H9 (cell line): ENCODE data around the gene ONECUT1. TPM values are rescaled to one million over a fixed set of nuclear protein-coding genes. Genes with fewer than 3 reads are reported as not detected.

ENCODE experiments used
- DNase-seq: peaks from one replicate; pipeline ENCODE4 v3.0.0-alpha.2; 2017
- H2AFZ ChIP-seq: one replicate; pipeline ENCODE4 v1.6.1; 2013; ENCODE audit warnings: mild to moderate bottlenecking, low read length, control low read depth, moderate library complexity
- H2AK5ac ChIP-seq: 2 replicates; pipeline ENCODE4 v1.6.1; 2013; ENCODE audit warnings: low read length, control low read depth, mixed read lengths; ENCODE audit not compliant: insufficient read length
- H2BK120ac ChIP-seq: one replicate; pipeline ENCODE4 v1.6.1; 2013; ENCODE audit warnings: low read depth, mild to moderate bottlenecking, low read length, control low read depth, inconsistent platforms; ENCODE audit not compliant: poor library complexity, severe bottlenecking
- H2BK12ac ChIP-seq: 2 replicates; pipeline ENCODE4 v1.6.1; 2013; ENCODE audit warnings: low read length, control low read depth, mixed read lengths, low read depth; ENCODE audit not compliant: insufficient read length
- H2BK15ac ChIP-seq: 2 replicates; pipeline ENCODE4 v1.6.1; 2013; ENCODE audit warnings: low read depth, low read length, control low read depth
- H2BK20ac ChIP-seq: one replicate; pipeline ENCODE4 v1.6.1; 2013; ENCODE audit warnings: low read depth, mild to moderate bottlenecking, low read length, control low read depth, inconsistent platforms; ENCODE audit not compliant: poor library complexity, severe bottlenecking
- H2BK5ac ChIP-seq: 2 replicates; pipeline ENCODE4 v1.6.1; 2013; ENCODE audit warnings: low read length, control low read depth, mixed read lengths; ENCODE audit not compliant: insufficient read length
- H3K14ac ChIP-seq: 2 replicates; pipeline ENCODE4 v1.6.1; 2013; ENCODE audit warnings: low read length, control low read depth; ENCODE audit not compliant: insufficient read depth
- H3K18ac ChIP-seq: 2 replicates; pipeline ENCODE4 v1.6.1; 2013; ENCODE audit warnings: low read depth, mild to moderate bottlenecking, mixed read lengths, low read length, control low read depth; ENCODE audit not compliant: insufficient read length
- H3K23ac ChIP-seq: 2 replicates; pipeline ENCODE4 v1.6.1; 2013; ENCODE audit warnings: low read length, control low read depth, mixed read lengths, low read depth; ENCODE audit not compliant: insufficient read length
- H3K23me2 ChIP-seq: 2 replicates; pipeline ENCODE4 v1.6.1; 2013; ENCODE audit warnings: low read depth, mild to moderate bottlenecking, mixed read lengths, low read length, control low read depth; ENCODE audit not compliant: insufficient read length, poor library complexity, severe bottlenecking
- H3K27ac ChIP-seq: 2 replicates; pipeline ENCODE4 v1.5.1; 2013; ENCODE audit warnings: low read length, control low read depth, mixed read lengths, low read depth; ENCODE audit not compliant: insufficient read length
- H3K27me3 ChIP-seq: 2 replicates; pipeline ENCODE4 v1.6.1; 2013; ENCODE audit warnings: low read length, control low read depth, inconsistent platforms; ENCODE audit not compliant: insufficient read depth
- H3K4ac ChIP-seq: 2 replicates; pipeline ENCODE4 v1.6.1; 2013; ENCODE audit warnings: low read depth, mild to moderate bottlenecking, control low read depth, inconsistent platforms, low read length, moderate library complexity
- H3K4me1 ChIP-seq: 2 replicates; pipeline ENCODE4 v1.6.1; 2013; ENCODE audit warnings: low read length, control low read depth, inconsistent platforms; ENCODE audit not compliant: insufficient read depth
- H3K4me2 ChIP-seq: 2 replicates; pipeline ENCODE4 v1.6.1; 2013; ENCODE audit warnings: low read length, control low read depth, mixed read lengths; ENCODE audit not compliant: insufficient read length, insufficient read depth
- H3K56ac ChIP-seq: 2 replicates; pipeline ENCODE4 v1.6.1; 2013; ENCODE audit warnings: low read depth, mild to moderate bottlenecking, mixed read lengths, low read length, control low read depth; ENCODE audit not compliant: insufficient read length
- H3K79me1 ChIP-seq: 2 replicates; pipeline ENCODE4 v1.6.1; 2013; ENCODE audit warnings: low read depth, mild to moderate bottlenecking, moderate library complexity, low read length, control low read depth, inconsistent platforms; ENCODE audit not compliant: insufficient read depth, poor library complexity, severe bottlenecking
- H3K79me2 ChIP-seq: 2 replicates; pipeline ENCODE4 v1.6.1; 2013; ENCODE audit warnings: low read length, control low read depth, inconsistent platforms; ENCODE audit not compliant: insufficient read depth
- H3K9ac ChIP-seq: 2 replicates; pipeline ENCODE4 v1.6.1; 2013; ENCODE audit warnings: low read length, control low read depth, mixed read lengths; ENCODE audit not compliant: insufficient read length; ENCODE audit errors: extremely low read depth
- H3K9me3 ChIP-seq: one replicate; pipeline ENCODE4 v1.6.1; 2013; ENCODE audit warnings: low read depth, low read length, inconsistent platforms; ENCODE audit not compliant: control insufficient read depth
- H3T11ph ChIP-seq: one replicate; pipeline ENCODE4 v1.6.1; 2013; ENCODE audit warnings: mild to moderate bottlenecking, low read length, control low read depth, inconsistent platforms
- H4K20me1 ChIP-seq: one replicate; pipeline ENCODE4 v1.6.1; 2013; ENCODE audit not compliant: control insufficient read depth, insufficient read length, insufficient read depth
- H4K5ac ChIP-seq: 2 replicates; pipeline ENCODE4 v1.6.1; 2013; ENCODE audit warnings: low read depth, mild to moderate bottlenecking, mixed read lengths, low read length, control low read depth; ENCODE audit not compliant: insufficient read length
- H4K8ac ChIP-seq: replicated peaks from 2 replicates; pipeline ENCODE4 v1.6.1; 2013; ENCODE audit warnings: low read length, control low read depth, mixed read lengths, low read depth; ENCODE audit not compliant: insufficient read length
- H4K91ac ChIP-seq: 2 replicates; pipeline ENCODE4 v1.6.1; 2013; ENCODE audit warnings: low read depth, mild to moderate bottlenecking, moderate library complexity, mixed read lengths, low read length, control low read depth; ENCODE audit not compliant: insufficient read length
- H3K27ac Mint-ChIP-seq, 3 experiments: 2 replicates in 2 of 3; 3 replicates in 1 of 3; pipeline ENCODE4 v1.8.0; 2020 to 2021; ENCODE audit warnings: mixed read lengths in 3 of 3, mild to moderate bottlenecking in 1 of 3, moderate library complexity in 1 of 3
- H3K27me3 Mint-ChIP-seq: 2 replicates; pipeline ENCODE4 v1.8.0; 2021; ENCODE audit warnings: low read depth, mild to moderate bottlenecking, moderate library complexity, mixed read lengths
- H3K36me3 Mint-ChIP-seq, 3 experiments: 2 replicates in 2 of 3; 3 replicates in 1 of 3; pipeline ENCODE4 v1.8.0; 2020 to 2021; ENCODE audit warnings: low read depth in 3 of 3, mixed read lengths in 3 of 3; ENCODE audit not compliant: insufficient read depth in 1 of 3
- H3K4me1 Mint-ChIP-seq, 2 experiments: 2 replicates each; pipeline ENCODE4 v1.8.0; 2020; ENCODE audit warnings: mixed read lengths in 2 of 2
- H3K4me3 Mint-ChIP-seq, 2 experiments: 2 replicates in 1 of 2; 3 replicates in 1 of 2; pipeline ENCODE4 v1.8.0; 2020 to 2021; ENCODE audit warnings: mild to moderate bottlenecking in 2 of 2, mixed read lengths in 2 of 2, moderate library complexity in 1 of 2
- H3K9me3 Mint-ChIP-seq, 2 experiments: 2 replicates in 1 of 2; 3 replicates in 1 of 2; pipeline ENCODE4 v1.8.0; 2020; ENCODE audit warnings: mild to moderate bottlenecking in 2 of 2, mixed read lengths in 2 of 2, moderate library complexity in 1 of 2
- CTCF ChIP-seq: fragments of 200-600 bp; sonication (generic); conservative IDR thresholded peaks from 3 replicates; pipeline ENCODE4 v1.8.0; 2021; ENCODE audit warnings: antibody characterized with exemption, mild to moderate bottlenecking
- WGBS: extraction: QIAGEN DNeasy Blood & Tissue Kit; methylation state at CpG from one replicate; pipeline ENCODE4 v1.1.7; 2013; ENCODE audit warnings: missing lambda C conversion rate, low lambda C conversion rate, mixed read lengths; ENCODE audit not compliant: insufficient read length; ENCODE audit errors: extremely low coverage; 5-methylcytosine and 5-hydroxymethylcytosine counted together
- total RNA-seq: library from RNA; stranded (reverse); gene quantifications from 2 replicates; pipeline ENCODE4 v1.2.1, GENCODE V29; 2021

Gene ONECUT1
- total RNA-seq, 1 experiment from 2014 or later, result 14.1 TPM

DNA sequence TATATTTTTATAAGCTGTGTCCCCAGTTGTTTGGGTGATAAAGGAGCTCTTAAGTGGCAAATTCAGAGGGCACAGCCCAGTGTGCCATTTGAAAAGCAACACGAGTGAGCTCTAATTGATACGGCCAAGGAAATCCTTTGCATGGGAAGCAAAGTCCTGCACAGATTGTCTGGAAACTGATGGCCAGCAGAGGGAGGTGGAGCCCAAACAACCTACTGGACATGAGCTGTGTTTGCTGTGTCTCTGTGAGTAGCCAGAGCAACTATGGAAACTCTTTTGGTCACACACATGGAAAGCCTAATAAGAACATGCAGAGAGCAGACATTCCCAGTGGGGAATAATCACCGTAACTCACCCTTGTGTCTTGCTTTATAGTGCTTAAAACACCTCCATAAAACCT, 24.4 kb downstream of the ONECUT1 start:
- peak; percentile 47 for TF ChIP-seq CTCF
- Histone ChIP-seq H4K5ac (no peak overlapping the region), H3K79me2 (no peaks in the 10 kb centered on the region), H4K91ac (no peak overlapping the region), H2BK12ac (no peak overlapping the region), H2BK20ac (no peak overlapping the region), H3K4ac (no peak overlapping the region), H3K14ac (no peak overlapping the region), H3K27ac (no peak overlapping the region), H2BK5ac (no peak overlapping the region), H4K20me1 (no peaks in the 10 kb centered on the region), H3K23ac (no peak overlapping the region), H3K23me2 (no peaks in the 10 kb centered on the region), H3K9ac (no peak overlapping the region), H2BK120ac (no peak overlapping the region), H3K4me1 (no peaks in the 10 kb centered on the region), H2AK5ac (no peak overlapping the region), H2BK15ac (no peak overlapping the region), H3K9me3 (no peaks in the 10 kb centered on the region), H3K27me3 (no peaks in the 10 kb centered on the region), H2AFZ (no peak overlapping the region), H3K18ac (no peak overlapping the region), H3K79me1 (no peaks in the 10 kb centered on the region), H3T11ph (no peak overlapping the region), H3K56ac (no peak overlapping the region), H3K4me2 (no peak overlapping the region), H4K8ac (no peak overlapping the region)
- H3K9me3 Mint-ChIP-seq, result no peaks in the 10 kb centered on the region
- peaks cover 0 to 10% of the 10 kb centered on the region in 2 experiments; a peak in 2 of 4 replicates for H3K4me1 Mint-ChIP-seq
- H3K27ac Mint-ChIP-seq, result no peak overlapping the region
- no peak overlapping the region for H3K4me3 Mint-ChIP-seq
- H3K36me3 Mint-ChIP-seq, result no peaks in the 10 kb centered on the region; a peak in 1 of 7 replicates
- H3K27me3 Mint-ChIP-seq, result no peaks in the 10 kb centered on the region
- DNase-seq, result no peak
- WGBS, result no CpG with 5 or more reads among the region's 3 CpGs
